GM18909 (cell line): Measurements from ENCODE around the gene DGLUCY.
"Not testable (repeated sequence)": the region's sequence is repeated elsewhere in the genome, so short reads cannot be mapped to it uniquely, and the experiment has no call there.

Source experiments
- ATAC-seq: cut with Tn5 transposase; IDR thresholded peaks from one replicate; pipeline ENCODE4 v1.9.1; 2021; ENCODE audit warnings: mild to moderate bottlenecking; ENCODE audit not compliant: unreplicated experiment, poor library complexity

The DGLUCY gene

GRCh38 chr14:91129261-91129660, 15.4 kb downstream of the DGLUCY start:
- ATAC-seq, result no peak

GRCh38 chr14:91135039-91135438, 21.2 kb downstream of the DGLUCY start:
- no peak for ATAC-seq

GRCh38 chr14:91138511-91139359, 24.9 kb downstream of the DGLUCY start:
- no peak for ATAC-seq

GRCh38 chr14:91139776-91140175, 25.9 kb downstream of the DGLUCY start:
- no peak for ATAC-seq

- no peak for ATAC-seq
These were observed 26.8 kb downstream of the DGLUCY start for GRCh38 chr14:91140672-91141071.

GRCh38 chr14:91142214-91142668, 28.4 kb downstream of the DGLUCY start:
- ATAC-seq, result peak; percentile 94

- no peak for ATAC-seq
These were observed 30.0 kb downstream of the DGLUCY start for GRCh38 chr14:91143862-91144261.

- ATAC-seq, result no peak
These were observed 30.7 kb downstream of the DGLUCY start for GRCh38 chr14:91144425-91145145.

GRCh38 chr14:91145391-91146160, 31.7 kb downstream of the DGLUCY start:
- ATAC-seq, result no peak

- no peak for ATAC-seq
These were observed 32.8 kb downstream of the DGLUCY start for GRCh38 chr14:91146661-91147060.

- no peak for ATAC-seq
These were observed 35.6 kb downstream of the DGLUCY start for GRCh38 chr14:91149462-91149861.

- no peak for ATAC-seq
These were observed 38.6 kb downstream of the DGLUCY start for GRCh38 chr14:91152499-91152898.

GRCh38 chr14:91153360-91153759, 39.5 kb downstream of the DGLUCY start:
- no peak for ATAC-seq

- no peak for ATAC-seq
These were observed 41.2 kb downstream of the DGLUCY start for GRCh38 chr14:91154851-91155625.

GRCh38 chr14:91155626-91156089, 41.8 kb downstream of the DGLUCY start:
- no peak for ATAC-seq

- ATAC-seq, result not testable (repeated sequence)
These were observed 42.3 kb downstream of the DGLUCY start for GRCh38 chr14:91156142-91156666.

GRCh38 chr14:91156877-91157276, 43.0 kb downstream of the DGLUCY start:
- not testable (repeated sequence) for ATAC-seq

- ATAC-seq, result no peak
These were observed 44.4 kb downstream of the DGLUCY start for GRCh38 chr14:91158091-91158790.

GRCh38 chr14:91159182-91159581, 45.3 kb downstream of the DGLUCY start:
- no peak for ATAC-seq
